ENCODE data around the gene VIPR2.

The VIPR2 gene

GRCh38 chr7:159095979-159096411 lies 48.7 kb downstream of the VIPR2 start:
- H3K4me3 ChIP-seq (ENCODE audit: low read depth, low read length), result no peak overlapping the region
- TF ChIP-seq, protein P1, sequence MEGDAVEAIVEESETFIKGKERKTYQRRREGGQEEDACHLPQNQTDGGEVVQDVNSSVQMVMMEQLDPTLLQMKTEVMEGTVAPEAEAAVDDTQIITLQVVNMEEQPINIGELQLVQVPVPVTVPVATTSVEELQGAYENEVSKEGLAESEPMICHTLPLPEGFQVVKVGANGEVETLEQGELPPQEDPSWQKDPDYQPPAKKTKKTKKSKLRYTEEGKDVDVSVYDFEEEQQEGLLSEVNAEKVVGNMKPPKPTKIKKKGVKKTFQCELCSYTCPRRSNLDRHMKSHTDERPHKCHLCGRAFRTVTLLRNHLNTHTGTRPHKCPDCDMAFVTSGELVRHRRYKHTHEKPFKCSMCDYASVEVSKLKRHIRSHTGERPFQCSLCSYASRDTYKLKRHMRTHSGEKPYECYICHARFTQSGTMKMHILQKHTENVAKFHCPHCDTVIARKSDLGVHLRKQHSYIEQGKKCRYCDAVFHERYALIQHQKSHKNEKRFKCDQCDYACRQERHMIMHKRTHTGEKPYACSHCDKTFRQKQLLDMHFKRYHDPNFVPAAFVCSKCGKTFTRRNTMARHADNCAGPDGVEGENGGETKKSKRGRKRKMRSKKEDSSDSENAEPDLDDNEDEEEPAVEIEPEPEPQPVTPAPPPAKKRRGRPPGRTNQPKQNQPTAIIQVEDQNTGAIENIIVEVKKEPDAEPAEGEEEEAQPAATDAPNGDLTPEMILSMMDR (IDR thresholded peaks at IDR 0.05; ENCODE audit: low read depth, low read length, missing control alignments), result no peak
- DNase-seq (ENCODE audit: low read depth), result no peak
- in situ Hi-C loops (cut with HindIII; ENCODE audit: low sequenced_read_pairs), result no loop called here

GRCh38 chr7:159094919-159095915 lies 49.5 kb downstream of the VIPR2 start:
- in situ Hi-C loops (cut with HindIII; ENCODE audit: low sequenced_read_pairs), result no loop called here
- no peak overlapping the region for H3K4me3 ChIP-seq (ENCODE audit: low read depth, low read length)
- DNase-seq (ENCODE audit: low read depth), result no peak
- TF ChIP-seq, protein P1 (IDR thresholded peaks at IDR 0.05; ENCODE audit: low read depth, low read length, missing control alignments), result no peak

DNA sequence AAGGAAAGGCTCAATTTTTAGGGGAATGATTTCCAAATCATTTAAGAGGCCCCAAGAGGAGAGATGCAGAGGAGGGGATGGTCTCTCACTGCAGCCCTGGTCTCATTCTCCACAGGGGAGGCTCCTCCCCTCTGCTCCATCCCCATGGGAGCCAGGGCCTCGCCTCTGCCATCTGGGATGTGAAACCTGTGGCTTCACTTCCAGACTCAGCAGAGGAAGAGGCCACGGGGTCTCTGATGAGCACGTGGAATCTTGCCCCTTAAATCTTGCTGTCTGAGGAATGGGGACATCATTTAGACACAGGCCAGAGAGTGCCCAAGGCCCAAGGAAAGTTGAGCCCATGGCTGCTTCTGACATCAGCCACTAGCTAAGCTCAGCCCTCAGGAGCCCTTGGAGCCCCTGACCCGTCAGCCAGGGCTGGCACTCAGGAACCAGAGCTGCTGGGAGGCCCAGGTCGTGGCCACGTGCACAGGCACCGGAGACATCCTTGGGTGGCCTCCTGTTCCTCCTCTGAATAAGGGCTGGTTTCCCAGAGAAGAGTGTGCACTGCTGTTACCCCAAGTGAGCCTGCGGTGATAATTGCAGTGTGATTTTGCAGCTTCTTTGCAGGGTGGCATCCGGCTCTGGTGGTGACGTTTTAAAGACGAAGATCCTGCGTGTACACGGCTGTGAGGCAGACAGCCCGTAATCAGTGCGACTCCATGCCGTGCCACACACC lies 50.5 kb downstream of the VIPR2 start:
- TF ChIP-seq, protein P1 (IDR thresholded peaks at IDR 0.05; ENCODE audit: low read depth, low read length, missing control alignments), result no peak
- in situ Hi-C loops (cut with HindIII; ENCODE audit: low sequenced_read_pairs), result no loop called here
- no peak overlapping the region for H3K4me3 ChIP-seq (ENCODE audit: low read depth, low read length)
- no peak for DNase-seq (ENCODE audit: low read depth)

DNA sequence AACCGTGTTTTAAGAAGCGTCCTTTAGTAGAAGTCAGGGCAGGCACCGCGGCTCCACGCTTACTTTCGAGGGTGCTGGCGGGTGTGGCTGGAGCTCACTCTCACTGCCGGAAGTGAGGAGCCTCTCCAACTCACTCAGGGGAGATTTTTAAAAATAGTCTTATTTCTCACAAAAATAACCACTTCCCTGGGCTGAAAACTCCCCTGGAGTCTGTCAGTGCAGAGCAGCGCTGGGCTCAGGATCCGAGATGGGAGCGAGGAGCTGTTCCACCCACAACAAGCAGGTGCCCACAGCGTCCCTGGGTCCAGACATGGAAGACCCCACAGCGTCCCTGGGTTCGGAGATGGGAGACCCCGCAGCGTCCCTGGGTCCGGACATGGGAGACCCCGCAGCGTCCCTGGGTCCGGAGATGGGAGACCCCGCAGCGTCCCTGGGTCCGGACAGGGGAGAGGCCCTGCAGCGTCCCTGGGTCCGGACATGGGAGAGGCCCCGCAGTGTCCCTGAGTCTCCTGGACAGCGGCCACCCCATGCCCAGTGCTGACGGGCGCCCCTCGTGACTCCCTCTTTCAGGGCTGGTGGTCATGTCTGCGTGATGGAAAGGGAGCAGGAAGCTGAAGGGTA lies 51.2 kb downstream of the VIPR2 start:
- H3K4me3 ChIP-seq (ENCODE audit: low read depth, low read length), result no peak overlapping the region
- in situ Hi-C loops (cut with HindIII; ENCODE audit: low sequenced_read_pairs), result no loop called here
- DNase-seq (ENCODE audit: low read depth), result no peak
- TF ChIP-seq, protein P1 (IDR thresholded peaks at IDR 0.05; ENCODE audit: low read depth, low read length, missing control alignments), result no peak

DNA sequence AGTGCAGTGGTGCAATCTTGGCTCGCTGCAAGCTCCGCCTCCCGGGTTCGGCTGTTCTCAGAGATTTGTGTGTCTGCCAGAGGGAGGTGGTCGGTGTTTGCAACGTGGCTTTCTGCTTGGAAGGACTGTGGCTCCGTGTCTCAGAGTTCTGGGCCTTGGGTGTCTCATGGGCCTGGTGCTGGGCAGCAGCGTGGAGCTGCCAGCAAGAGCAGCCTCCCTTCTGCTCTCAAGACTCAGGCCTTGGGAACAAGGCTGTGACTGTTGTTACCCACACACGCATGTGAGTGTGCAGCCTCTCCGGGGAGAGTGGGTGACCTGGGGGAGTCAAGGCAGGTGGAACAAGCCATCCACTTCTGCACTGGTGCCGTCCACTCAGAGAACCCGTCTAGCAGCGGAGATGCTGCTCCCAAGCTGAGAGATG lies 52.0 kb downstream of the VIPR2 start:
- in situ Hi-C loops (cut with HindIII; ENCODE audit: low sequenced_read_pairs), result no loop called here
- no peak for DNase-seq (ENCODE audit: low read depth)
- TF ChIP-seq, protein P1 (IDR thresholded peaks at IDR 0.05; ENCODE audit: low read depth, low read length, missing control alignments), result no peak
- no peak overlapping the region for H3K4me3 ChIP-seq (ENCODE audit: low read depth, low read length)
